Measurements from ENCODE around the gene NBAS.

- TF ChIP-seq CTCF (CRISPR knock-in tag; IDR thresholded peaks at IDR 0.05): no peak
- no peak for TF ChIP-seq SMC3 (IDR thresholded peaks at IDR 0.05; ENCODE audit: low read length)
- peak; percentile 33 for TF ChIP-seq XRCC5 (optimal IDR thresholded peaks at IDR 0.05; ENCODE audit: low read length)
- no peak for TF ChIP-seq HINFP (CRISPR knock-in tag; IDR thresholded peaks at IDR 0.05; ENCODE audit: low read depth)
- 0 out of 2 replicates have a peak, but pooled peaks have one; percentile 67 for TF ChIP-seq TBP (CRISPR knock-in tag; IDR thresholded peaks at IDR 0.05)
- TF ChIP-seq EZH2 (conservative IDR thresholded peaks at IDR 0.05; ENCODE audit: low read depth, low read length): no peak
- TF ChIP-seq SIN3B (IDR thresholded peaks at IDR 0.05; ENCODE audit: low read length): no peak
- TF ChIP-seq POLR2A (IDR thresholded peaks at IDR 0.05; ENCODE audit: insufficient read depth in 1 of 2, low read depth in 2 of 2, low read length in 2 of 2): no peak; a peak in 1 of 4 replicates
Observed at GRCh38 chr2:15560140-15560987, 770 bp downstream of the NBAS start.

Data from HepG2 (cell line).